Adrenal gland (tissue), 12 donors: ENCODE results near the gene SLC9A4. TPM values are rescaled to one million over a fixed set of nuclear protein-coding genes. Genes with fewer than 3 reads are reported as not detected.

Experiments
- DNase-seq, 7 donors: peaks; one replicate each; pipeline ENCODE4 v3.0.0-alpha.2; 2019 to 2020
- H3K27ac ChIP-seq, 5 donors: fragments of 200-600 bp; sonication (generic) in 4 of 5; 1 replicate in 3 of 5; 2 replicates in 2 of 5; pipeline versions ENCODE4 v1.5.1 to v1.8.0; 2016 to 2020; ENCODE audit warnings: mild to moderate bottlenecking in 1 of 5
- H3K27me3 ChIP-seq: fragments of 200-600 bp; 2 replicates; pipeline ENCODE4 v1.8.0; 2021
- H3K36me3 ChIP-seq, 2 donors: fragments of 200-600 bp; replicated peaks in 1 of 2; 1 replicate in 1 of 2; 2 replicates in 1 of 2; pipeline versions ENCODE4 v1.5.1 to v1.8.0; 2018 to 2022
- H3K4me1 ChIP-seq, 2 donors: fragments of 200-600 bp; replicated peaks in 1 of 2; 1 replicate in 1 of 2; 2 replicates in 1 of 2; pipeline versions ENCODE4 v1.5.1 to v1.8.0; 2018 to 2021
- H3K4me3 ChIP-seq, 4 donors: fragments of 200-600 bp; sonication (generic) in 3 of 4; one replicate each; pipeline ENCODE4 v1.5.1; 2016 to 2018
- H3K9me3 ChIP-seq, 3 donors: fragments of 200-600 bp; sonication (generic) in 1 of 3; replicated peaks in 1 of 3; 1 replicate in 2 of 3; 2 replicates in 1 of 3; pipeline versions ENCODE4 v1.5.1 to v1.8.0; 2016 to 2021
- CTCF ChIP-seq, 6 experiments: fragments of 450-650 bp in 4 of 6; fragments of 200-600 bp in 2 of 6; sonication (generic) in 1 of 6; IDR thresholded peaks; 1 replicate in 5 of 6; 2 replicates in 1 of 6; pipeline versions ENCODE4 v1.5.1 to v1.8.0; 2016 to 2021; ENCODE audit warnings: antibody characterized with exemption in 6 of 6, mild to moderate bottlenecking in 2 of 6, moderate library complexity in 1 of 6
- POLR2A ChIP-seq, 2 donors: fragments of 450-650 bp; IDR thresholded peaks; one replicate each; pipeline ENCODE4 v1.6.1; 2017; ENCODE audit warnings: antibody characterized with exemption in 2 of 2, mild to moderate bottlenecking in 2 of 2, moderate library complexity in 1 of 2
- WGBS, 4 donors: extraction: QIAGEN DNeasy Blood & Tissue Kit in 2 of 4; methylation state at CpG; one replicate each; pipeline versions ENCODE4 v1.1.5 to v1.1.7; 2013 to 2017; 5-methylcytosine and 5-hydroxymethylcytosine counted together
- intact Hi-C, 2 donors: fragments of 100-400 bp; cut with DNase I; formaldehyde crosslinking; loops; one replicate each; pipeline versions ENCODE4 v1.14.1 to v1.15.0; 2022 to 2023
- polyA plus RNA-seq, 3 donors: library from polyadenylated mRNA; stranded (reverse); fragments of 200-250 nt in 2 of 3; fragments of 350-450 nt in 1 of 3; fragmentation: Illumina TruSeq in 1 of 3; extraction: RNeasy Lipid Tissue Mini Kit (QIAGEN cat#74804) in 1 of 3; gene quantifications; one replicate each; pipeline ENCODE4 v1.2.3, GENCODE V29; 2013 to 2014
- total RNA-seq, 9 donors: library from RNA; depleted of rRNA in 4 of 9; stranded (reverse); fragments of >200 nt in 4 of 9; fragments of 120-200 nt in 1 of 9; fragmentation: NEBNext Ultra II Directional in 1 of 9; extraction: Animal tissue kit (Norgen Biotek cat#: 25700) in 1 of 9; gene quantifications; one replicate each; pipeline versions ENCODE4 v1.1.0 to v1.2.4, GENCODE V29; 2013 to 2023
- donor health status: healthy with polysubstance abuse.
- donor health status: Bipolar disorder and iron deficiency.
- donor health status: DM: yes; HTN: yes; CAD: no.
- donor health status: DM: no; HTN: no; CAD: no.
- donor health status: DM: no; HTN: no; CAD: no.
- donor health status: DM: yes; HTN: yes; CAD: no.

Gene SLC9A4
- total and polyA plus RNA-seq, 12 donors, result 0.17 TPM; not detected in 11

GRCh38 chr2:102510791-102511575 is 38.0 kb downstream of the SLC9A4 start:
- H3K4me3 ChIP-seq, result no peak overlapping the region
- H3K27ac ChIP-seq, result no peak overlapping the region
- 68 to 79% (median 73%) methylated on average over 2 of the region's 2 CpGs for WGBS, 4 donors
- no peak for DNase-seq
- intact Hi-C loops, result no loop called here
- H3K4me1 ChIP-seq, result no peaks in the 10 kb centered on the region
- H3K9me3 ChIP-seq, result no peaks in the 10 kb centered on the region
- no peaks in the 10 kb centered on the region for H3K36me3 ChIP-seq
- H3K27me3 ChIP-seq, result peaks cover 7% of the 10 kb centered on the region
- no peak for TF ChIP-seq CTCF (IDR thresholded peaks at IDR 0.05)
- no peak for TF ChIP-seq POLR2A (IDR thresholded peaks at IDR 0.05)

GRCh38 chr2:102512161-102512560 is 39.1 kb downstream of the SLC9A4 start:
- intact Hi-C loops, result no loop called here
- H3K27me3 ChIP-seq, result no peaks in the 10 kb centered on the region
- H3K4me1 ChIP-seq, result no peaks in the 10 kb centered on the region
- DNase-seq, result no peak
- no peaks in the 10 kb centered on the region for H3K36me3 ChIP-seq
- 77 to 84% (median 84%) methylated on average over 4 of the region's 4 CpGs for WGBS, 4 donors
- no peaks in the 10 kb centered on the region for H3K9me3 ChIP-seq
- TF ChIP-seq CTCF (IDR thresholded peaks at IDR 0.05), result no peak
- TF ChIP-seq POLR2A (IDR thresholded peaks at IDR 0.05), result no peak
- no peak overlapping the region for H3K27ac ChIP-seq
- H3K4me3 ChIP-seq, result no peak overlapping the region

GRCh38 chr2:102513355-102513939 is 40.4 kb downstream of the SLC9A4 start:
- Histone ChIP-seq H3K4me1 (no peaks in the 10 kb centered on the region), H3K4me3 (no peak overlapping the region), H3K9me3 (no peaks in the 10 kb centered on the region), H3K36me3 (no peaks in the 10 kb centered on the region), H3K27me3 (no peaks in the 10 kb centered on the region), H3K27ac (no peak overlapping the region)
- intact Hi-C loops, result no loop called here
- no peak for DNase-seq
- 93 to 98% (median 96%) methylated on average over 11 of the region's 11 CpGs for WGBS, 4 donors
- TF ChIP-seq POLR2A (IDR thresholded peaks at IDR 0.05) (no peak), CTCF (IDR thresholded peaks at IDR 0.05) (no peak)

- H3K9me3 ChIP-seq, result no peaks in the 10 kb centered on the region
- no peaks in the 10 kb centered on the region for H3K36me3 ChIP-seq
- H3K27me3 ChIP-seq, result no peaks in the 10 kb centered on the region
- WGBS, 4 donors, result 65 to 71% (median 66%) methylated on average over 7 of the region's 7 CpGs
- no peak overlapping the region for H3K27ac ChIP-seq
- TF ChIP-seq CTCF (IDR thresholded peaks at IDR 0.05) (no peak), POLR2A (IDR thresholded peaks at IDR 0.05) (no peak)
- peak in 5 of 7 donors; percentile 15 to 54 (median 29) for DNase-seq
- H3K4me3 ChIP-seq, result no peak overlapping the region
- intact Hi-C loops, result no loop called here
- no peaks in the 10 kb centered on the region for H3K4me1 ChIP-seq
These were observed 41.2 kb downstream of the SLC9A4 start for GRCh38 chr2:102514061-102514785.
